Measurements from ENCODE around the gene LTA4H.

Gene LTA4H

DNA sequence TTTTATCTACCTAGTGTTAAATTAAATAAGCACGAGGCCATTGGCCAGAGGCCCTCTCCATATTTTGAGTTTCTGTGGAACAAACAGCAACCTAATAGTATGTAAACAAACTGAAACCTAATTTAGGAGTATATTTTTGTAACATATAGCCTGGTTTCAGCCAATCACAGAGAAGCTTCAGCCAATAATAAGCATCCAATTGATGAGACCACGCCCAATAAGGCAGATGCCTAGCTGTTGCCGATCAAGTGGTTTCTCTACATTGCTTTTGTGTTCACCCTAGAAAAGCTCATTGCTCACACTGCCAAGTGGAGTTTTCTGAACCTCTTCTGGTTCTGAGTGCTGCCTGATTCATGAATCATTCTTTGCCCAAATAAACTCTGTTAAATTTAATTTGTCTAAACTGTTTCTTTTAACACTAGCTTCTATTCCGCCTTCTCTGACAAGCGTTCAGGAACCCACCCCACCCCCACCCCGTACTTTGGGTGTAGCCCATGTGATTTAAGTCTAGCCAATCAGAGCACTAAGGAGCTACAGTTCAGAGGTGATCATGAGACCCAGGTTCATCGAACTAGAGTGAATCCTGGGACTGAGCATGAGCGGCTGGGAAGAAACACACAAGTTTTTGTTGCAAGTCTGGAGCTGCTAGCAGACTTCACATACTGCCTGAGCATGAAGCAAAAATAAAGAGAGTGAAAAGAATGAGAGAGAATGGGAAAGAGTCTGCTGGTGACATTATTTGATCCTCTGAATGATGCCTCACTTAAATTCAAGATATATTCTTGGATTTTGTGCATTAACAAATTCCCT, 21.5 kb upstream of the LTA4H start:
- DNase-seq: no peak

DNA sequence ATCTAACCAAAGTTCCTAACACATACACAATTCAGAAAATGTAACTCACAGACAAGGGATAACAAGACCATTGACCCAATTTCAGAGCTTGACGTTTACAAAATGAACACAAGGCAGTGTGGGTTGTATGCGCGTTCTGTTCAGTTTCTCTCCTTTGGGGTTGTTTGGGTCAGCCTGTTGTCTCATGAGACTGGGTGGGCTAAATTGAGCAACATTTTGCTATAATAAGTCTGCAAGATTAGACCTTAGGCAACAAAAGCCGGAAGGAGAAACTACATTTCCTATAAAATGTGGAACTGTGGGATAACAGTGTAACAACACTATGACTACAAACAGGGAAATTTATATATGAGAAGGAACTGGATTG, 18.8 kb upstream of the LTA4H start:
- DNase-seq: peak; percentile 51

DNA sequence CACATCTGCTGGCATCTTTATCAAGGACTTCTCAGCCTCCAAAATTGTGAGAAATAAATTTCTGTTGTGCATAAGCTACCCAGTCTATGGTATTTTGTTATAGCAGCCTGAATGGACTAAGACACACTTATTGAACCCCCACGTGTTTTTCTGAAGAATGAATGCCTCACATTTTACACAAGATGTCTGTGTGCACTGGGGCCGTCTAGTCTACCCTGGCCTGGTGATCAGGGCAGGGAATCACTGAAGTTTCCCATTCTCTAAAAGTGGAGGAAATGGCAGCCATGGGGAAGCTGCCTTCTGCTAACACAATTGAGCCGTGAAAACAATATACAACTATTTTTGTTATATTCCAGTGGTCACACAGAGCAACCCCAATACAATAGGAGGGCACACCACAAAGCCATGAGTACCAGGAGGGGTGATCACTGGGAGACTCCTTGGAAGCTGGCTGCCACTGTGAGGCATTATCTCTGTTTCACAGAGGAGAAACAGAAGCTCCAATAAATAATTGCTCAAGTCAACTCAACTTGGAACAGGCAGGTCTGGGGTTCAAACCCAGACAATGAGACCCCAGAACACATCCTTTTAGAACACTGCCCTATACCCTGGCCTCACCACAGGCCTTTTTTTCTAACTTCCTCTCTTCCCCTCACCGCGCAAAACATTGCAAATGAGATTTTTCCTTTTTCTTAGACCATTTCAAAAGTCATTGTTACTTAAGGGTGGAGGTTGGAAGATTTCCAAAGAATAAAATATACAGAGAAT, 18.3 kb upstream of the LTA4H start:
- DNase-seq: peak; percentile 39

DNA sequence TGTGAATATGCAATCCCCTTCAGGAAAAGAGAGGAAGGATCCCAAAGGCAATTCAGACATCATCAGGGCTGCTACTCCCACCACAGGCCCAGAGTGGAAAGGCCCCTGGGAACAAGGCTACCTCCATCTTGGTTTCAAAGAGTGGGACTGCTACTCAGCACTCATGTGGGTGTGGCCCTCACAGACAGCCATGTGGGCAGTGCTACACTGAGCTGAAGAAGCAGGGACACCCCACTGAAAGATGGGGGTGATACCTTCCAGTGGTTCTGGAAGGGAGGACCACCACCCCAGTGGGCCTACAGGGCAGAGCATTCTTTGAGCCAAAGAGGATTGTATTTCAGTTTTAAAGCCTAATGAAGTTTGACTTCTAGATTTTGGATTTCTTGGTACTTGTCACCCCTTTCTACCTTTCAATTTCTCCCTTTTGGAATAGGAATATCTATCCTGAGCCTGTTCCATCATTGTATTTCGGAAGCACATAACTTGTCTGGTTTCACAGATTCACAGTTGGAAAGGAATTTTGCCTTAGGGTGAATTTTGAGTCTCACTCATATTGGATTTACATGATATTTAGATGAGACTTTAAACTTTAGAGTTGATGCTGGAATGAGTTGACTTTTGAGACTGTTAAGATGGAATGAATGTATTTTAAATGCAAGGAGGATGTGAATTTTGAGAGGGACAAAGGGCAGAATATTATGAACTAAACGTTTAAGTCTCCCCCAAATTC, 16.5 kb upstream of the LTA4H start:
- no peak for DNase-seq

DNA sequence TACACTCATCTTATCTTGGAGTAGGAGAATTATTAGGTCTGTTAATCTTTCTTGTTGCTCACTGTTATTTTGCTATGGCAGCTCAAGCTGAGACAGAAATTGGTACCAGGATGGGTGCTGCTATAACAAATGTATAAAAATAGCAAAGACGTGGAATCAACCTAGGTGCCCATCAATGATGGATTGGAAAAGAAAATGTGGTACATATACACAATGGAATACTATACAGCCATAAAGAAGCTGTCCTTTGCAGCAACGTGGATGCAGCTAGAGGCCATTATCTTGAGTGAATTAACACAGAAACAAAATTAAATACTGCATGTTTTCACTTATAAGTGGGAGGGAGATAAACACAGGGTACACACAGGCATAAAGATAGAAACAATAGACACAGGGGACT, 14.8 kb upstream of the LTA4H start:
- no peak for DNase-seq

DNA sequence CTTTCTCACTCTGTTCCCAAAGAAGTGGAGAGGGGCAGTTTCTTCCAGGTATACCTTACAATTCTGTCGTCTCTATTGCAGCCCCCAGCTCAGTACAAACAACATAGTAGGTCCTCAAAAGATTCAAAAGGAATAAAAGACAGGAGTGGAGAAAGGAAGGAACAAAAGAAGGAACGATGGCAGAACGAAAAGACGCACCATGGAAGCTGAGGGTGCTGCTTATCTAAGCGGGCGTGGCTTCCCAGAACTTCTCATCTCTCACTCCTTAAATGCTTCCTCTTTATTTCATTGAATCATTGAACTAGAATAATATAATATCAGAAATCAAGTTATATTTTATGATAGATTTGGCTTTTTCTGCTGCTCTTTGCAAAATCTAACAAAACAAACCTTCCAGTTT, 13.7 kb upstream of the LTA4H start:
- DNase-seq: no peak

DNA sequence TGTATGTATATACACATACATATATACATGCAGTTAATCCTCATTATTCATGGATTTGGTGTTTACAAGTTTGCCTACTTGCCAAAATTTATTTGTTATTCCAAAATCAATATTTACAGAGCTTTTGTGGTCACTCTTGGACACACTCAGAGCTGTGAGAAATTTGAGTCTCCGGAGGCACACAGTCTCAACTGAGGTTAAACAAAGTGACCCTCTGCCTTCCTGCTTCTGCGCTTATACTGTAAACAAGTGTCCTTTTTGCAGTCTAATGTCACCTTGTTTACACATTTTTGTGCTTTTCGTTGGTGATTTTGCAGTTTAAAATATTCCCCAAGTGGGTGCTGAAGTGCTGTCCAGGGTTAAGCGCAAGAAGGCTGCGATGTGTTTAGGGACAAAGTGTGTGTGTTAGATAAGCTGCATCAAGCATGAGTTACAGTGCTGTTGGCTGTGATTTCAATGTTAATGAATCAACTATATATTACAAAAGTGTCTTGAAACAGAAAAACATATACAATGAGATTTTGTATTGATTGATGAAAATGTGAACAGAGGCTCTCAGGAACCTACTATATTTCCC, 13.1 kb upstream of the LTA4H start:
- DNase-seq: no peak

DNA sequence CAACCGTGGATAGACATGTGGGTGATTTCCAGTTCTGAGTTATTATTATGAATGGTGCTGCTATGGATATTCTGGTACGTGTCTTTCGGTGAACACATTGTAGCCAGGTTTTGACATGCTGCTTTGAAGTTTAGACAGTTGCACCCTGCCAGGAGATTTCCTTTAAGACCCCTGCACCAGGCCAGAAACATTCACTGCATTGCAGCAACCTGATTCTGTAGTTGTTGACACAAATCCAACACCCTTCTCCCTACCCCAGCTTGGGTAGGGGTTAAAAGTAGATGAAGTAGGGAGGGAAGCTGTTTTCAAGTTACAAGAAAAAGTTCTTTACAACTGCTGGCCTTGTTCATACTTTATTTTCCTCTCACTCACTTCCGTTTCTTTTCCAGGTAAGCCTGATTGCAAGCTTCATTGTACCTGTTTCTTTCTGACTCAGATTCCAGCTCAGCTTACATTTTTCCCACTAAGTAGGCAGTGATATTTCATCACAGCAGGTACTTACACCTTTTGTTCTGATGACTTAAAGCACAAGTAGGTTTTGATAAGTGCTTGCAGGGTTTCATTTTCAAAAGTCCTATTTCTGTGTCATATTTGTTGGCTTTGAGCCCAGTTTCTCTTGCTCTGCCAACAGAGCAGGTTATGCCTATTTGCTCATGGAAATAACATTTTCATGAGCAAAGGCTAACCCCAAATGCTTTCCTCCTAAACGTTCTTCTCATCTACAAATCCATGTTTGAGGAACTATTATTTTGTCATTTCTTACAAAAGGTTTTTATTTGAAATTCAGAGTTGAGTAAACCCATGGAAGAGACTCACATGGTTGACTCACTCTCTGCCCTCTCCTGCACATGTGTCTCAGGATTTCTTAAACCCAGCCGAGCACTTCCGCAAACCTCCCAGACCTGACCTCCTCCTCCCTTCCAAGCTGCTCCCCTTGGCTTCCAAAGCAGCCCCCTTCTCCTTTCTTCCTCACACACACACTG, 12.1 kb upstream of the LTA4H start:
- peak; percentile 60 for DNase-seq

DNA sequence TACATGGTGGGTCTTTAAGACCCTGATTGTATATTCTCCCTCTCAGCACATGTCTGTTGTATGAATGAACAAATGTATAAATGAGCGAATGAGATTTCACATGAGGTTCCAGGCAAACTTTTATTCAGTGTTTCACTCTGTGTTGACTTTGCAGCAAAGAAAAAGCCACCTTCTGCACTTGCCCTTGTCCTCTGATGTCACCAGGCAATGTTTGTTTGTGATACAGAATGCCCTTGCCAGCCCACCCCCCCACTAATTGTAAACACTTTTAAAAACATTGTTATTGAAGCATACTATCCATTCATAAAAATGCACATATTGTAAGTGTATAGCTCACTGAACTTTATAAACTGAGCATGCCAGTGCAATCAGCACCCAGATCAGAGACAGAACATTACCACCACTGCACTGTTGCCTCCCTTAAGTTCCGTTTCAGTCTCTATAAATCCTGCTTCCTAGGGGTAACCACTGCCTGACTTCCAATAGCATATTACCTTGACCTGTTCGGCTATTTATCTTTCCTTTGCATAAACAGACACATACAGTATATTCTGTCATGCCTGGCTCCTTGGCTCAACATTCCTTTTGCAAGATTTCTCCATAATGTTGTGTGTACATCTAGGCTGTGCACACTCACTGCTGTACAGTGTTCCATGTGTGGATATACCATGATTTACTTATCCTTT, 11.3 kb upstream of the LTA4H start:
- no peak for DNase-seq

DNA sequence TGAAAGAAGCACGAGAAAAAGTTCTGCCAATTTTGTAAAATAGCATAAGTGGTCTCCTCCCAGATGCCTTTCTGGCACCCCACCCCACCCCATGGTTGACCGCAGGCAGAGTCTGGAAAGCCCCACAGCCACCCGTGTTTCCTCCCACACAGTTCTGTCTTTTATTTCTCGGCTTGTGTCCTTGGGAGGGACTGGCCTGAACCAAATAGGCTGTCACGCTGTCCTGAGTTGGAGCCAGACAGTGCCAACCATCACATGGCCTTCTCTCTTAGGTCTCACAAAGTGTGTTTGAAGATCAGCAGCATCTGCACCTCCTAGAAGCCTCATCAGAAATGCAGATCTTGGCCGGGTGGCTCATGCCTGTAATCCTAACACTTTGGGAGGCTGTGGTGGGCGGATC, 10.2 kb upstream of the LTA4H start:
- DNase-seq: no peak

DNA sequence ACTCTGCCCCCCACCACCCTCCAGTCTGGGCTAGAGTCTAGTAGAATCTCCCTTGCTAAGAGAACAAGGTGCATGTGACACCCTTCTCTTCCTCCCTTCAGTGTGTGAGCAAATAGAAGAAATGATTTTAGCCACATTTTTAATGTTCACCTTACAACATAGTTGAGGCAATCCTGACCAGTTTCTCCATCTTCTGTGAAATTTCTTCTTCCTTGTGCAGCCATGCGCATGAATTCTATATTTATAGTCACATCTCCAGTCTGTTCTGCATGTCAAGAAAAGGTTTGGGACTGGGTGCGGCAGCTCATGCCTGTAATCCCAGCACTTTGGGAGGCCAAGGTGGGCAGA, 9.5 kb upstream of the LTA4H start:
- peak; percentile 5 for DNase-seq

DNA sequence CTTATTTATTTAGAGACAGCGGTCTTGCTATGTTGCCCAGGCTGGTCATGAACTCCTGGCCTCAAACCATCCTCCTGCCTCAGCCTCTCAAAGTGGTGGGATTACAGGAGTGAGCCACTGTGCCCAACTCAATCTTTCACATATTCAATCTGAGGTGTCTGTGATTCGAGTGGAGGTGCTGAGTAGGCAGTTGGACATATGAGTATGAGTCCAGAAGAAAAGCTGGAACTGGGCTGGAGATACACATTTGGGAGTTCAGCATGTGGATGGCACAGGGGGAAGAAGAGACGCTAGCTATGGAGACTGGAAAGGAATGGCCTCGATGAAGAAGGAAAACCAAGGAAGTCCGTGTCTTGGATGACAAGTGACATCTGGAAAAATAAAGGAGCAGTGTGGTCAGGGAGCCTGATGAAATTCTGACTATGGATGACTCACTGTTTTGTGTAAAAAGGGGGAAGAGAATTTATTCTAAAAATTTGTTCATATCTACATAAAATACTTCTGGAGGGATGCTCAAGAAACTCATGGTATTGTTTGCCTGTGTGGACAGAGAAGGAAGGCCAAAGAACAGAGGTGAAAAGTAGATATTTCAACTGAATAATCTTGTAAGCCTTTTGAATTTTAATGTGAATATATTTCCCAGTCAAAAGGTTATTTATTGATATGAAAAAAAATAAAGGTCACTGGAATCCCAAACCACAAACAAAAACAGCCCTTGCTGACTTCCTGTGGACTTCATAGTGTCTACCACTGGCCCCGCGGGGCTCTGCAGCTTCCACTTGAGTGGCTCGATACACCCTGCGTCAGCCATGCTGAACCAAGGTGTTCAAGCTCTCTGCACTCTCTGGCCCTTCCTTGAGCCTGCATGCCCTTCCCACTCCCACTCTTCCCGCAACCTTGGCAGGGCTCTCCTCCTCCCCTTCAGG, 8.9 kb upstream of the LTA4H start:
- DNase-seq: no peak

DNA sequence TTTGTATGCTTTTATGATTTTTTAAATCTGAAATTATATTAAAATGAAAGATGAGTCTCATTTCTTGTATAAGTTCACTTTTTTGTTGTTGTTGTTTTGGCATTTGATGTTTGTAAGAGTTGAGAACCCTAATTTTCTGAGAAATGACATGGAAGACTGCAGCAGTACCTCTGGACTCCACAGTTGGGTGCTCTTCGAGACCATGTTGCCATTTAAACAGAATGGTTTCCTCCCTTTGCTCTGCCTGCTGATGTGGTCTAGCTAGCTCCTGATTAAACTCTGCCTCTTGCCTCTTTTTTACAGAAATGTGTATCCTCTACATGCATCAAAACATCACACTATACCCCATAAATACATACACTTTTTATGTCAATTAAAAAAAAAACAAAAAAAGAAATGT, 5.8 kb upstream of the LTA4H start:
- no peak for DNase-seq

DNA sequence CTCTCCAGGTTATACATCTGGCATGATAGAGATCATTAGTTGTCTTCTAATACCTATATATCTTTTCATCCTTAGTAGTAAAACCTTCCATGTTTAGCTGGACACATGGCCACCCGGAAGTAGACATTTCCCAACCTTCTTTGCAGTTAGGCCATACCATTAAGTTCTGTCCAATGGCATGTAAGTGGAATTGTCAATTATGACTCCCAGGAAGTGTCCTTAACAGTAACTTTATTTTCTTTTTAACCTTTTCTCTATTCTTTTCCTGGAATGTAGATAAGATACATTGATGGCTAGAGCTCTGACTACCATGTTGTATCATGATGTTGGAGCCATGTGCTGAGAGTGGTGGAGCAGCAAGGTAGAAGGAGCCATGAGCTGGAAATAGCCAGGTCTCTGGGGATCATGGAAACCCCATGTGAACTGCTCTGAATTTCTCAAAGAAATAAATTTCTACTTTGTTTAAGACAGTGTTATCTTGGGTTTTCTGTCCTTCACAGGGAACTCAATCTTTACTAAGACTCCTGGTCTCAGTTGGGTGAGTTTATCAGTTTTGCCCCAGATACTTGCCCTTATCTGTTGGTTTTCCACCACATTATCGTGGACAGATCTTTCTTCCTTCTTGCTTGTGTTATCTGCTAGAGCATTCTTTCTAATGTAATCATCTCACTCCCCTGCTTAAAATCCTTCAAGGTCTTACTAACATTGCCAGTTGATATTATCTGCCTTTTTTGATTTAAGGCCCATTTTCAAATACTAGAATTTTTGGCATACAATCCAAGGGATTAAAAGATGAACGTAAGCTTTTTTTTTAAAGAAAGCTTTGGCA, 5.1 kb upstream of the LTA4H start:
- DNase-seq: peak; percentile 61

DNA sequence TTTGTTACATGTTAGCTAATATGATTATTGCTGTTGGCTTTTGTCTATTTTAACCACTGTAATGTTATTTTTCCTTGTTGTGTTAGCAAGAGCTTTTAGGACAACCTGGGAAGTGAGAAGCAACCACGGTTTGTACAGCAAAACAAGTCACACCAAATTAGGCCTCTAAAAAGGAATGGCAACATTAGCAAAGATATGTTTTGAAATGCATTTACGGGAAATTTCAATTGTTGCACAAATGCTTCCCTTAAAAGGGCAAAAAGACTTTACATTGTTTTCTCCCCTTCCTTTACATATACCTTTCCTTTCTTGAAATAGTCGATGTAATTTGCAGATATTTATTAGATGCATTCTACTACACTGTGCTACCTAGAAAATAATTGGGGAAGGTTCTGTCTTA, 4.1 kb upstream of the LTA4H start:
- DNase-seq: no peak

DNA sequence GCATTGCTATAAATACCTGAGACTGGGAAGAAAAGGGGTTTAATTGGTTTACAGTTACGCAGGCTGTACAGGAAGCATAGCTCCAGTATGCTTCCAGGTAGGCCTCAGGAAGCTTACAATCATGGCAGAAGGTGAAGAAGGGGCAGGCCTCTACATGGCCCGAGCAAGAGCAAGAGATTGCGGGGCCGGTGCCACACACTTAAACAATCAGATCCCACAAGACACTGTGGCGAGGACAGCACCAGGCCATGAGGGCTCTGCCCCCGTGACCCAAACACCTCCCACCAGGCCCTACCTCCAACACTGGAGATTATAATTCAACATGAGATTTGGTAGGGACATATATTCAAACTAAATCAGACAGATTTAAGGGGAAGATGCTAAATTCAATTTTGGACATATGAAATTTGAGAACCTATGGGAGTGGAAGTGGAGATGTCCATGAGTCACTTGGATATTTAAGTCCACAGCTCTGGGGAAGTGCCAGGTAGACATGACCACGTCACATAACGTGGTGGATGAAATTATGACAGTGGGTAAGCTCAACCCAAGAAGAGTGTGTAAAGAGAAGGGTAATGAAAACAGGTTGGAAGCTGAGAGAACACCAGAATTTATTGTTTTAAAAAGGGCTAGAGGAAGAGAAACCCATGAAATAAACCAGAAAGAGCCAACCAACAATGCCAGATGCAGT, 1.5 kb upstream of the LTA4H start:
- DNase-seq: no peak

DNA sequence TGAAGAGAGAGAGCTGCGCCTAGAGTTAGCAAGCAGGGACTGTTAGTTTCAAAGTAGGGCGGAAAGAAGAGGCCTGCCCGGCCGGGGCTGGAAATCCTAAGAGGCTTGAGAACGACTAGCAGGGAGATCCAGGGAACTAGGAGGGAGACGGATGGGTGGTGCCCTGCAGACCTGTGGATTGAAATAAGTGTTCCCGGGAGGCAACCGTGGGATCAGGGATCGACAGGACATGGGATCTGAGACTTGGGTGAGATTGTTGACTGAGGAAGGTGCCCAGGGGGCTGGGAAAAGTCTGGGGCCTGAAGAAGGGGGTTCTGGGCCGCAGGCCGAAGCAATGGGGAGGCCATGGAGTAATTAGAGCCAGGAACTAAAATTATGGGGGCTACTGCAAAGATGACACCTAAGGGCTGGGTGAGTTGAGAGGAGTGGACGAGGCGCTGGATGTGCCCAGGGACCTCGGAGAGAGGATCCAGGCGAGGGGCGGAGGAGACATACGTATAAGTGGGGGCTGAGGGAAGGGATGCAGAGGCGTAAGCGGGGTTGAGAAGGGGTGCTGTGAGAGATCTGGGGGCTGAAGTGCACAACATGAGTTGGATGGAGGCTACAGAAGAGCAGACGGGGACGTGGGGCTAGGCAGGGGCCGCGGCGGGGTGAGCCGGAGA, 635 bp downstream of the LTA4H start:
- no peak for DNase-seq
